ENCODE results near the gene ST7. TPM values are rescaled to one million over a fixed set of nuclear protein-coding genes. Genes with fewer than 3 reads are reported as not detected.

ST7 gene
- total RNA-seq, 1 donor from 2014 or later = 22.1 TPM

- DNase-seq (ENCODE audit: low spot score) = no peak
Observed at GRCh38 chr7:117190746-117191435, 237.6 kb downstream of the ST7 start.

- DNase-seq (ENCODE audit: low spot score) = no peak
Observed at GRCh38 chr7:117192108-117192507, 238.8 kb downstream of the ST7 start.

- DNase-seq (ENCODE audit: low spot score) = no peak
Observed at GRCh38 chr7:117193564-117193963, 240.3 kb downstream of the ST7 start.

- no peak for DNase-seq (ENCODE audit: low spot score)
Observed at GRCh38 chr7:117194445-117194844, 241.1 kb downstream of the ST7 start.

GRCh38 chr7:117195361-117196029 lies 242.2 kb downstream of the ST7 start:
- no peak for DNase-seq (ENCODE audit: low spot score)

GRCh38 chr7:117200132-117200531 lies 246.8 kb downstream of the ST7 start:
- no peak for DNase-seq (ENCODE audit: low spot score)

GRCh38 chr7:117200786-117201458 lies 247.6 kb downstream of the ST7 start:
- DNase-seq (ENCODE audit: low spot score) = no peak

- no peak for DNase-seq (ENCODE audit: low spot score)
Observed at GRCh38 chr7:117202511-117202910, 249.2 kb downstream of the ST7 start.

- no peak for DNase-seq (ENCODE audit: low spot score)
Observed at GRCh38 chr7:117203205-117203604, 249.9 kb downstream of the ST7 start.

GRCh38 chr7:117205873-117206272 lies 252.6 kb downstream of the ST7 start:
- DNase-seq (ENCODE audit: low spot score) = no peak

GRCh38 chr7:117208257-117208656 lies 255.0 kb downstream of the ST7 start:
- DNase-seq (ENCODE audit: low spot score) = no peak

- no peak for DNase-seq (ENCODE audit: low spot score)
Observed at GRCh38 chr7:117210397-117210796, 257.1 kb downstream of the ST7 start.

- DNase-seq (ENCODE audit: low spot score) = no peak
Observed at GRCh38 chr7:117210908-117211307, 257.6 kb downstream of the ST7 start.

- DNase-seq (ENCODE audit: low spot score) = no peak
Observed at GRCh38 chr7:117211614-117212013, 258.3 kb downstream of the ST7 start.

- DNase-seq (ENCODE audit: low spot score) = peak; percentile 39
Observed at GRCh38 chr7:117212969-117213877, 259.9 kb downstream of the ST7 start.

GRCh38 chr7:117216010-117216409 lies 262.7 kb downstream of the ST7 start:
- DNase-seq (ENCODE audit: low spot score) = no peak

- no peak for DNase-seq (ENCODE audit: low spot score)
Observed at GRCh38 chr7:117216436-117217069, 263.3 kb downstream of the ST7 start.

- DNase-seq (ENCODE audit: low spot score) = no peak
Observed at GRCh38 chr7:117217106-117218035, 264.1 kb downstream of the ST7 start.

- DNase-seq (ENCODE audit: low spot score) = no peak
Observed at GRCh38 chr7:117218700-117219099, 265.4 kb downstream of the ST7 start.

- DNase-seq (ENCODE audit: low spot score) = no peak
Observed at GRCh38 chr7:117219485-117219884, 266.2 kb downstream of the ST7 start.
